Liver (tissue), 9 donors: ENCODE data around the gene ADRA1B. TPM values are rescaled to one million over a fixed set of nuclear protein-coding genes. Genes with fewer than 3 reads are reported as not detected.

Experiments used
- DNase-seq: peaks from one replicate; pipeline ENCODE4 v3.0.0-alpha.2; 2017; ENCODE audit warnings: low spot score
- H3K27ac ChIP-seq, 2 donors: one replicate each; pipeline ENCODE4 v1.7.0; 2013; ENCODE audit warnings: inconsistent platforms in 2 of 2, low read length in 2 of 2, control low read depth in 1 of 2, low read depth in 1 of 2, mild to moderate bottlenecking in 1 of 2
- H3K27me3 ChIP-seq, 4 donors: one replicate each; pipeline versions ENCODE4 v1.6.1 to v1.7.0; 2013; ENCODE audit warnings: low read length in 3 of 4, inconsistent platforms in 1 of 4, mild to moderate bottlenecking in 1 of 4, moderate library complexity in 1 of 4; ENCODE audit not compliant: control insufficient read depth in 4 of 4, insufficient read depth in 4 of 4
- H3K36me3 ChIP-seq, 4 donors: one replicate each; pipeline versions ENCODE4 v1.6.1 to v1.7.0; 2013; ENCODE audit warnings: low read length in 3 of 4, mild to moderate bottlenecking in 3 of 4, low read depth in 1 of 4, moderate library complexity in 1 of 4; ENCODE audit not compliant: control insufficient read depth in 4 of 4, insufficient read depth in 3 of 4
- H3K4me1 ChIP-seq, 4 donors: one replicate each; pipeline versions ENCODE4 v1.6.1 to v1.7.0; 2013; ENCODE audit warnings: low read length in 3 of 4, mild to moderate bottlenecking in 3 of 4, moderate library complexity in 1 of 4; ENCODE audit not compliant: control insufficient read depth in 4 of 4, insufficient read depth in 4 of 4
- H3K4me3 ChIP-seq, 3 donors: one replicate each; pipeline versions ENCODE4 v1.6.1 to v1.7.0; 2013; ENCODE audit warnings: low read length in 3 of 3, control low read depth in 1 of 3, low read depth in 1 of 3, mild to moderate bottlenecking in 1 of 3
- H3K9ac ChIP-seq, 2 donors: one replicate each; pipeline ENCODE4 v1.7.0; 2013; ENCODE audit warnings: low read length in 2 of 2, mild to moderate bottlenecking in 2 of 2, moderate library complexity in 2 of 2, control low read depth in 1 of 2, low read depth in 1 of 2
- H3K9me3 ChIP-seq, 4 donors: one replicate each; pipeline versions ENCODE4 v1.6.1 to v1.7.0; 2013; ENCODE audit warnings: low read length in 3 of 4; ENCODE audit not compliant: control insufficient read depth in 4 of 4
- ATF3 ChIP-seq: IDR thresholded peaks from 2 replicates; pipeline ENCODE4 v1.6.1; 2016; ENCODE audit warnings: antibody characterized with exemption
- CTCF ChIP-seq: fragments of 150-350 bp; IDR thresholded peaks from 2 replicates; pipeline ENCODE4 v1.5.1; 2017; ENCODE audit warnings: improper control_type of control experiment, low read depth, low read length; ENCODE audit not compliant: missing input control
- EGR1 ChIP-seq, 2 donors: IDR thresholded peaks; 2 replicates each; pipeline ENCODE4 v1.6.1; 2016 to 2018; ENCODE audit warnings: antibody characterized with exemption in 2 of 2, low read depth in 2 of 2
- FOXA1 ChIP-seq: IDR thresholded peaks from 2 replicates; pipeline ENCODE4 v1.6.1; 2016; ENCODE audit warnings: antibody characterized with exemption
- FOXA2 ChIP-seq: IDR thresholded peaks from 2 replicates; pipeline ENCODE4 v1.6.1; 2016; ENCODE audit warnings: antibody characterized with exemption
- GABPA ChIP-seq, 2 donors: IDR thresholded peaks in 1 of 2; conservative IDR thresholded peaks in 1 of 2; 2 replicates each; pipeline ENCODE4 v1.6.1; 2016; ENCODE audit warnings: antibody characterized with exemption in 2 of 2, mild to moderate bottlenecking in 1 of 2, moderate library complexity in 1 of 2
- HNF4A ChIP-seq, 2 donors: conservative IDR thresholded peaks; 2 replicates each; pipeline ENCODE4 v1.6.1; 2016; ENCODE audit warnings: antibody characterized with exemption in 2 of 2, mild to moderate bottlenecking in 2 of 2
- HNF4G ChIP-seq: IDR thresholded peaks from 2 replicates; pipeline ENCODE4 v1.6.1; 2016; ENCODE audit warnings: antibody characterized with exemption
- MAX ChIP-seq: IDR thresholded peaks from 2 replicates; pipeline ENCODE4 v1.6.1; 2016; ENCODE audit warnings: antibody characterized with exemption
- NR2F2 ChIP-seq: IDR thresholded peaks from 2 replicates; pipeline ENCODE4 v1.6.1; 2016; ENCODE audit warnings: antibody characterized with exemption
- RAD21 ChIP-seq, 2 donors: IDR thresholded peaks; 2 replicates each; pipeline ENCODE4 v1.6.1; 2016; ENCODE audit warnings: antibody characterized with exemption in 2 of 2, mild to moderate bottlenecking in 2 of 2
- REST ChIP-seq: IDR thresholded peaks from 2 replicates; pipeline ENCODE4 v1.6.1; 2016; ENCODE audit warnings: antibody characterized with exemption, mild to moderate bottlenecking
- RXRA ChIP-seq, 2 donors: IDR thresholded peaks; 2 replicates each; pipeline ENCODE4 v1.6.1; 2017 to 2018; ENCODE audit warnings: antibody characterized with exemption in 2 of 2, mild to moderate bottlenecking in 1 of 2
- YY1 ChIP-seq: IDR thresholded peaks from 2 replicates; pipeline ENCODE4 v1.6.1; 2016; ENCODE audit warnings: antibody characterized with exemption, mild to moderate bottlenecking
- WGBS: extraction: QIAGEN DNeasy Blood & Tissue Kit; methylation state at CpG from one replicate; pipeline ENCODE4 v1.1.7; 2013; 5-methylcytosine and 5-hydroxymethylcytosine counted together
- polyA plus RNA-seq, 2 donors: library from polyadenylated mRNA; stranded (reverse) in 1 of 2; unstranded in 1 of 2; fragments of 200-250 nt in 1 of 2; fragments of >200 nt in 1 of 2; fragmentation: Nextera tagmentation in 1 of 2; extraction: Ambion mirVana in 1 of 2; gene quantifications; one replicate each; pipeline versions ENCODE4 v1.2.1 to v1.2.3, GENCODE V29; 2013 to 2015
- total RNA-seq, 2 donors: library from RNA; depleted of rRNA; stranded (reverse); fragments of >200 nt; gene quantifications; one replicate each; pipeline ENCODE4 v1.2.3, GENCODE V29; 2014
- donor health status: healthy.
- donor health status: healthy.
- donor health status: healthy.
- donor health status: healthy.
- donor health status: healthy.

The ADRA1B gene
- total and polyA plus RNA-seq, 4 donors: 0.70 to 13.1 (median 8.2) TPM

GRCh38 chr5:159945359-159945758, 29.1 kb downstream of the ADRA1B start:
- 77% methylated on average over 2 of the region's 2 CpGs for WGBS
- Histone ChIP-seq H3K27ac (no peak overlapping the region), H3K27me3 (no peaks in the 10 kb centered on the region), H3K4me3 (no peak overlapping the region), H3K9me3 (no peaks in the 10 kb centered on the region), H3K9ac (no peak overlapping the region), H3K36me3 (no peaks in the 10 kb centered on the region), H3K4me1 (peaks cover 0 to 8% (median 3%) of the 10 kb centered on the region in 4 donors)
- TF ChIP-seq FOXA2 (no peak), YY1 (no peak), ATF3 (no peak), NR2F2 (no peak), FOXA1 (no peak), GABPA (IDR thresholded peaks at IDR 0.05 in 1 of 2, conservative IDR thresholded peaks at IDR 0.05 in 1 of 2) (no peak), HNF4A (conservative IDR thresholded peaks at IDR 0.05) (no peak), RAD21 (IDR thresholded peaks at IDR 0.05) (no peak), MAX (no peak)
- no peak for DNase-seq

GRCh38 chr5:159947708-159948358, 31.6 kb downstream of the ADRA1B start:
- Histone ChIP-seq H3K27ac (no peak overlapping the region), H3K9ac (no peak overlapping the region), H3K27me3 (no peaks in the 10 kb centered on the region), H3K9me3 (no peaks in the 10 kb centered on the region), H3K36me3 (no peaks in the 10 kb centered on the region), H3K4me3 (no peak overlapping the region), H3K4me1 (peaks cover 0 to 8% (median 3%) of the 10 kb centered on the region in 4 donors)
- 59% methylated on average over 9 of the region's 9 CpGs for WGBS
- TF ChIP-seq YY1: no peak
- peak; percentile 65 to 78 for TF ChIP-seq HNF4A (conservative IDR thresholded peaks at IDR 0.05)
- TF ChIP-seq CTCF: no peak
- no peak for TF ChIP-seq HNF4G
- no peak for TF ChIP-seq REST
- TF ChIP-seq GABPA (IDR thresholded peaks at IDR 0.05 in 1 of 2, conservative IDR thresholded peaks at IDR 0.05 in 1 of 2): no peak
- no peak for TF ChIP-seq MAX
- no peak for TF ChIP-seq RAD21 (IDR thresholded peaks at IDR 0.05)
- TF ChIP-seq FOXA1: no peak
- TF ChIP-seq ATF3: peak; percentile 15
- no peak for TF ChIP-seq EGR1 (IDR thresholded peaks at IDR 0.05; ENCODE audit: low read depth in 2 of 2)
- no peak for TF ChIP-seq FOXA2
- TF ChIP-seq RXRA (IDR thresholded peaks at IDR 0.05): no peak
- no peak for DNase-seq
